Muscle of leg (tissue), 11 donors: ENCODE measurements around the gene TLE5. TPM values are rescaled to one million over a fixed set of nuclear protein-coding genes. Genes with fewer than 3 reads are reported as not detected.
"Not testable (repeated sequence)": the region's sequence is repeated elsewhere in the genome, so short reads cannot be mapped to it uniquely, and the experiment has no call there.

Experiments
- DNase-seq: peaks from one replicate; pipeline ENCODE4 v3.0.0; 2013
- H3K27ac ChIP-seq: one replicate; pipeline ENCODE4 v1.5.1; 2013; ENCODE audit warnings: mild to moderate bottlenecking, low read length, control low read depth
- H3K27me3 ChIP-seq: one replicate; pipeline ENCODE4 v1.6.1; 2013; ENCODE audit warnings: low read length; ENCODE audit not compliant: control insufficient read depth, insufficient read depth
- H3K36me3 ChIP-seq: one replicate; pipeline ENCODE4 v1.6.1; 2013; ENCODE audit warnings: low read length; ENCODE audit not compliant: control insufficient read depth, insufficient read depth
- H3K4me1 ChIP-seq: one replicate; pipeline ENCODE4 v1.6.1; 2013; ENCODE audit warnings: low read length; ENCODE audit not compliant: control insufficient read depth, insufficient read depth
- H3K4me3 ChIP-seq: one replicate; pipeline ENCODE4 v1.5.1; 2013; ENCODE audit warnings: low read length, control low read depth
- H3K9me3 ChIP-seq: replicated peaks from 2 replicates; pipeline ENCODE4 v1.6.1; 2013; ENCODE audit warnings: low read depth, low read length; ENCODE audit not compliant: control insufficient read depth
- WGBS: methylation state at CpG from one replicate; pipeline ENCODE4 v1.1.5; 2013; ENCODE audit warnings: missing lambda C conversion rate; ENCODE audit not compliant: insufficient coverage; 5-methylcytosine and 5-hydroxymethylcytosine counted together
- polyA plus RNA-seq, 8 donors: library from polyadenylated mRNA; unstranded; fragments of 120-200 nt; gene quantifications; one replicate each; pipeline versions ENCODE4 v1.2.1 to v1.2.3, GENCODE V29; 2013; ENCODE audit warnings: inconsistent platforms in 1 of 8, low replicate concordance in 1 of 8; ENCODE audit not compliant: insufficient read length in 8 of 8, insufficient read depth in 1 of 8
- total RNA-seq: library from RNA; stranded (reverse); fragments of 120-200 nt; gene quantifications from one replicate; pipeline ENCODE4 v1.2.4, GENCODE V29; 2013

Gene TLE5
- total and polyA plus RNA-seq, 9 donors: 245 to 773 (median 694) TPM

- not testable (repeated sequence) for H3K27me3 ChIP-seq, H3K4me3 ChIP-seq
- peak overlapping the region; percentile 91 for H3K27ac ChIP-seq
Measured at GRCh38 chr19:3036977-3037544, 25.2 kb downstream of the TLE5 start.

DNA sequence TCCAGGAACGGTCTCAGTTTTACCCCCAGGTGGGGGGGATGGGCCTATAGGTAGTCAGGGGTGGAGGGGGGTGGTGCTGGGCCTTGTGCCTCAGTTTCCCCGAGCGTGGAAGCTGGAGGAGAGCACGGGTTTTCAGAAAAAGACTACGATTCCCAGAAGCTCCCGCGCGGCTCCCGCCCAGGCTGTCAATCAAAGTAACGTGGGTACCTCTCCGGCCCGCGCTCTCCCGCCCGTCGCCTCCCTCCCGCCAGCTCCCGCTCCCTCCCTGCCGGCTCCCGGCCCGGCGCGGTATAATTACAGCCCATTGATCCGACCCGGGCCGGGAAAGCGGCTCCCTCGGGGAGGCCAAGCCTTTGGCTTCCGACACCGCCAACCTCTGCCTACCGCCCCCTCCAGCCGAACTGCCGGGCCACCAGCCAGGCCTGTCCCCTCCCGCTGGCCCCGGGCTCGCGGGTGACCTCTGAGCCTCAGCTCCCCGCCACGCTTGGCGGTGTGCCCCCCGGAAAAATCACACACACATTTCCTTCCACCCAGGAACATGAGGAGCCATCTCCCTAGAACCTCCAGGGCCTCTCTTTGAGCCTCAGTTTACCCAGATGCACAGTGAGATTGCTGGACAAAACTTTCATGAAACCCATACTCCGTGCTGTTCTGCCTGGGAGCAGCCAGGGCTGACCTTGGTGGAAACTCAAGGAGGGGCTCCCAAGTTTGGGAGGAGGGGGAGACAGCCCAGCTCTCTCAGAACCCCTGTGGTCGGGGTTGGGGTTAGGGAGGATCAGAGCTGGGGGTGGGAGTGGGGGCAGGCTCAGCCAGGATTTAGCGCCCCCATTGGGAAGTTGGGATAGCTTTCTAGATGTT lies 25.9 kb downstream of the TLE5 start:
- peaks cover 10% of the 10 kb centered on the region for H3K27me3 ChIP-seq
- peak; percentile 98 for DNase-seq
- peaks cover 26% of the 10 kb centered on the region for H3K4me1 ChIP-seq
- H3K36me3 ChIP-seq: no peaks in the 10 kb centered on the region
- H3K9me3 ChIP-seq: no peaks in the 10 kb centered on the region
- peak overlapping the region; percentile 44 for H3K4me3 ChIP-seq
- H3K27ac ChIP-seq: peak overlapping the region; percentile 91
- WGBS: under 1% methylated on average over 42 of the region's 44 CpGs

More at GRCh38 chr19:3036977-3037544, 25.2 kb downstream of the TLE5 start:
- not testable (repeated sequence) for DNase-seq, H3K36me3 ChIP-seq, H3K9me3 ChIP-seq
- WGBS: 73% methylated on average over 9 of the region's 14 CpGs
- H3K4me1 ChIP-seq: peaks cover 32% of the 10 kb centered on the region

- Histone ChIP-seq H3K36me3 (no peaks in the 10 kb centered on the region), H3K27ac (peak overlapping the region; percentile 91), H3K27me3 (peaks cover 14% of the 10 kb centered on the region), H3K4me3 (peak overlapping the region; percentile 44), H3K4me1 (peaks cover 24% of the 10 kb centered on the region), H3K9me3 (no peaks in the 10 kb centered on the region)
- DNase-seq: peak; percentile 100
- 1% methylated on average over 20 of the region's 29 CpGs for WGBS
Measured at GRCh38 chr19:3035542-3036118, 26.7 kb downstream of the TLE5 start.

- Histone ChIP-seq H3K27ac (peak overlapping the region; percentile 45), H3K4me1 (peaks cover 24% of the 10 kb centered on the region), H3K4me3 (peak overlapping the region; percentile 32), H3K36me3 (no peaks in the 10 kb centered on the region), H3K9me3 (no peaks in the 10 kb centered on the region), H3K27me3 (peaks cover 22% of the 10 kb centered on the region)
- WGBS: 1% methylated on average over 11 of the region's 28 CpGs
- no peak for DNase-seq
Measured at GRCh38 chr19:3034656-3035541, 27.4 kb downstream of the TLE5 start.

GRCh38 chr19:3034406-3034655 lies 28.0 kb downstream of the TLE5 start:
- Histone ChIP-seq H3K27me3 (peaks cover 24% of the 10 kb centered on the region), H3K4me3 (no peak overlapping the region), H3K36me3 (no peaks in the 10 kb centered on the region), H3K27ac (no peak overlapping the region), H3K9me3 (no peaks in the 10 kb centered on the region), H3K4me1 (peaks cover 29% of the 10 kb centered on the region)
- peak; percentile 73 for DNase-seq

DNA sequence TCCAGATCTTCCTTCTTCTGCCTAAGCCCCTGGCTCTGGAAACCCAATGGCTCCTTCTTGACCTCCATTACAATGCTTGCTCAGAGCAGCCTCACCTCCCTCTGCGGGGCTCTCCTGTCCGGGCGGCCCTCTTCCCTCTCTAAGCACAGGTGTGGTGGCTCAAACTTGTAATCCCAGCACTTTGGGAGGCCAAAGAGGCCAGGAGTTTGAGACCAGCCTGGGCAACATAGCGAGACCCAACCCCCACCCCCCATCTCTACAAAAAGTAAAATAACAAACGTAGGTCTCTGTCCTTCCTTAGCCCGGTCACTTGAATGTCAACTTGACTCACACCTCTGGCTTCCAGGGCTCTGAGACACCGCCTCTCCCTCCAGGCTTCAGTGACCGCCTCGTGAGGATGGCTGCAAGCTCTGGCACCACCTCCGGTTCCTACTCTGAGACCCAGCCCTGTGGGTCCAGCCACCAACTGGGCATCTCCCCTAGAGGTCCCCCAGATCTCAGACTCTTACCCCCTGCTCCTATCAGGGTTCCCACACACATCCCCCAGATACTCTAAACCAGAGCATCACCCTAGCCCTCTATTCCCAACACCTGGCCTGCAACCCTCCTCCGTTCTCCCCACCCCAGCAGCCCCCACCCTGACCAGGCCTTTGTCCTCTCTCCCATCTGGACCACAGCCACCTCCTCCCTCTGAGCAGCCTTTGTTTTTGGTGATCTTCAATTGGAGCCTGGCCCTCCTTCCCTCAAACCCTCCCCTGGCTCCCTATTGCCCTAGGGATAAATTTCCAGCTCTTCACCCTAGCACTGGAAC lies 28.5 kb downstream of the TLE5 start:
- WGBS: 69% methylated on average over 11 of the region's 11 CpGs
- Histone ChIP-seq H3K9me3 (no peaks in the 10 kb centered on the region), H3K27me3 (peaks cover 24% of the 10 kb centered on the region), H3K4me3 (no peak overlapping the region), H3K4me1 (peaks cover 29% of the 10 kb centered on the region), H3K27ac (no peak overlapping the region), H3K36me3 (no peaks in the 10 kb centered on the region)
- DNase-seq: no peak

GRCh38 chr19:3031607-3031867 lies 30.8 kb downstream of the TLE5 start:
- Histone ChIP-seq H3K4me3 (no peak overlapping the region), H3K27ac (no peak overlapping the region), H3K9me3 (no peaks in the 10 kb centered on the region), H3K36me3 (no peaks in the 10 kb centered on the region), H3K4me1 (peaks cover 36% of the 10 kb centered on the region), H3K27me3 (peaks cover 34% of the 10 kb centered on the region)
- 60% methylated on average over 3 of the region's 5 CpGs for WGBS
- no peak for DNase-seq

DNA sequence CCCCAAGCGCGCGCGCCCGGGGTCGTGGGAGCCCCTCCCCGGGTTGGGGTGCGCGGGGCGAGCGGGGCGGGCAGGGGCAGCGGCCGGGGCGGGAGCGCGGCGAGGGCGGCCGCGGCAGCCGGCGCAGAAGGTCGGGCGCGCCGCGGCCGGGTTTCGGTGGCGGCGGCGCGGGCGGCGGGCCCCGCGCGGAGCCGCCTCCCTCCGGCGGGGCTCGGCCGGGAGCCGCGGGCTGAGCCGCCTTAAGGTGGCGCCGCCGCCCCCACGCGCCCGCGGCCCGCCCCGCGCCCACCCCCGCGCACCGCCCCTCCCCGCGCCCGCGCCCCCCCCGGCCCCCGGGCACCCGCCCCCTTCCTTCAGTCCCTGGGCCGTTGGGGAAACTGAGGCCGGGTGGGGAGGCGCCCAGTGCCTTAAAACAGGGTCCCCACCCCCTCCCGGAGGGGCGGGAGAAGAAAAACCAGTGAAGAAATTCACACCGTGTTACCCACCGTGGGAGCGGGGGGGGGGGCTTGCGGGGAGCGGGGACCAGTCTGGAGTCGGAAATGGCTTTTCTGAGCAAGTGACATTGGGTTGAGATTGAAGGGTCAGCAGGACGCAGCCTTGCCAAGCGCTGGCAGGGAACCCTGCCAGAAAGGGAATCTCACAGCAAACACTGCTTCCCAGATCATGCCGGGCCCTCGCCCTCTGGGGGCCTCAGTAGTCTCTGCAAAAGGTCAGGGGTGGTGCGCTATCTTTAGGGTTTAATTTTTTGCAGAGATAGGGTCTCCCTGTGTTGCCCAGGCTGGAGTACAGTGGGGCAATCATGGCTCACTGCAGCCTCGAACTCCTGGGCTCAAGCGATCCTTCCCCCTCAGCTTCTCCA lies 33.0 kb downstream of the TLE5 start, which contains the start of gene TLE2:
Gene TLE2, minus strand, starts transcription at position 216 of the 859 bp plus-strand sequence. CDS start 376 bp downstream, outside the sequence.
- peaks cover 25% of the 10 kb centered on the region for H3K4me1 ChIP-seq
- H3K9me3 ChIP-seq: no peaks in the 10 kb centered on the region
- DNase-seq: peak; percentile 54
- peaks cover 42% of the 10 kb centered on the region for H3K27me3 ChIP-seq
- 1% methylated on average over 44 of the region's 85 CpGs for WGBS
- H3K36me3 ChIP-seq: no peaks in the 10 kb centered on the region
- peak within 1 kb of the TSS; percentile 57 for H3K4me3 ChIP-seq
- H3K27ac ChIP-seq: no peak within 1 kb of the TSS
